A549 (cell line): ENCODE measurements around the gene LRG1.

Experiments used
- MAZ ChIP-seq: fragments of 150-350 bp; IDR thresholded peaks from 2 replicates; pipeline ENCODE4 v1.6.1; 2014; ENCODE audit warnings: antibody characterized with exemption, low read depth, low read length, borderline replicate concordance
- POLR2A ChIP-seq: IDR thresholded peaks from 2 replicates; pipeline ENCODE4 v1.6.1; 2012; ENCODE audit warnings: mild to moderate bottlenecking, low read length
- TP53 ChIP-seq: fragments of 250-450 bp; sonication (Bioruptor Pico); IDR thresholded peaks from 2 replicates; pipeline ENCODE4 v1.5.0; 2021; ENCODE audit warnings: mild to moderate bottlenecking, moderate library complexity

DNA sequence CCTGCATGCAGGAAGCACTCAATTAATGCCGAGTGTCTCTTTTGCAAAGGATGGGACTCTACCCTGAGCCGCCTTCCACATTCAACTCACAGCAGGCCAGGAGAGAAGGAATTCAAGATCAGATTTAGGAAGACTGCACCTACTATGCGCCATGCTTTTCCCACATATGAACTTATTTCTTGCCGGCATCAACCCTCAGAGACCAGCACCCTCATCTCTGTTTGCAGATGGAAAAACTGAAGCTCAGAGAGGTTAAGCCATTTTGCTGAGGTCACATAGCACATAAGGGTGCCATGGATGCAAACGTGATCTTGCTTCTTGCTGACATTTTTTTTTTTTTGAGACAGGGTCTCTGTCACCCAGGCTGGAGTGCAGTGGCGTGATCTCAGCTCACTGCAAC lies 33.8 kb upstream of the LRG1 start:
- TF ChIP-seq TP53 (CRISPR knock-in tag), result no peak
- no peak for TF ChIP-seq POLR2A
- TF ChIP-seq MAZ, result no peak
